ENCODE data around the gene ZNF730. TPM values are rescaled to one million over a fixed set of nuclear protein-coding genes. Genes with fewer than 3 reads are reported as not detected.

The ZNF730 gene
- total RNA-seq, 3 donors from 2014 or later = 0.32 to 3.6 (median 3.5) TPM

- Histone ChIP-seq H3K27ac (no peak overlapping the region), H3K4me1 (no peaks in the 10 kb centered on the region), H3K4me3 (no peak overlapping the region), H3K36me3 (no peaks in the 10 kb centered on the region), H3K27me3 (no peaks in the 10 kb centered on the region), H3K9me3 (peaks cover 18 to 28% of the 10 kb centered on the region in 2 donors)
- intact Hi-C loops (cut with DNase I; ENCODE audit: low total_unique reads) = no loop called here
- no peak for DNase-seq (ENCODE audit: low spot score in 2 of 2)
- TF ChIP-seq, protein P1, sequence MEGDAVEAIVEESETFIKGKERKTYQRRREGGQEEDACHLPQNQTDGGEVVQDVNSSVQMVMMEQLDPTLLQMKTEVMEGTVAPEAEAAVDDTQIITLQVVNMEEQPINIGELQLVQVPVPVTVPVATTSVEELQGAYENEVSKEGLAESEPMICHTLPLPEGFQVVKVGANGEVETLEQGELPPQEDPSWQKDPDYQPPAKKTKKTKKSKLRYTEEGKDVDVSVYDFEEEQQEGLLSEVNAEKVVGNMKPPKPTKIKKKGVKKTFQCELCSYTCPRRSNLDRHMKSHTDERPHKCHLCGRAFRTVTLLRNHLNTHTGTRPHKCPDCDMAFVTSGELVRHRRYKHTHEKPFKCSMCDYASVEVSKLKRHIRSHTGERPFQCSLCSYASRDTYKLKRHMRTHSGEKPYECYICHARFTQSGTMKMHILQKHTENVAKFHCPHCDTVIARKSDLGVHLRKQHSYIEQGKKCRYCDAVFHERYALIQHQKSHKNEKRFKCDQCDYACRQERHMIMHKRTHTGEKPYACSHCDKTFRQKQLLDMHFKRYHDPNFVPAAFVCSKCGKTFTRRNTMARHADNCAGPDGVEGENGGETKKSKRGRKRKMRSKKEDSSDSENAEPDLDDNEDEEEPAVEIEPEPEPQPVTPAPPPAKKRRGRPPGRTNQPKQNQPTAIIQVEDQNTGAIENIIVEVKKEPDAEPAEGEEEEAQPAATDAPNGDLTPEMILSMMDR (IDR thresholded peaks at IDR 0.05) = no peak
- TF ChIP-seq POLR2AphosphoS5 (IDR thresholded peaks at IDR 0.05) = no peak
- TF ChIP-seq POLR2A (IDR thresholded peaks at IDR 0.05) = no peak
Observed at GRCh38 chr19:23093832-23094231, 23.0 kb upstream of the ZNF730 start.

DNA sequence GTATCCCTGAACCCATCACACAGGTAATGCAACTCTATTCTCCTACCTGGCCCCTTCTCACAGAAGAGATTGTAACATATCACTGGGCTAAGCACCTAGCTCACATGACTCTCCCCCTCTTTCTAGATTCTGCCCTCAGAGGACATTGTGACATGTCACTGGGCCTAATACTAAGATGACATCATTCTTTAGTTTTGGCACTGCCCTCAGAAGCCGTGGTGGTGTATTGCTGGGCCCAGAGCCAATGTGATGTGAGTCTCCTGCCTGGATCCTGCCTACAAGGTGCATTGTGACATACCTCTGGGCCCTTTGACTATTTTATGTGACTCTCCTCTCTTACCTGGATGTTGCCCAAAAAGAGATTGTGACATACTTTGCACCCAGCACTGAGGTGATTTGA lies 21.4 kb upstream of the ZNF730 start:
- peaks cover 18 to 23% of the 10 kb centered on the region in 2 donors for H3K9me3 ChIP-seq
- no peaks in the 10 kb centered on the region for H3K27me3 ChIP-seq
- DNase-seq (ENCODE audit: low spot score in 2 of 2) = no peak
- TF ChIP-seq, protein P1 (IDR thresholded peaks at IDR 0.05) = no peak
- TF ChIP-seq POLR2A (IDR thresholded peaks at IDR 0.05) (no peak), POLR2AphosphoS5 (IDR thresholded peaks at IDR 0.05) (no peak)
- no peaks in the 10 kb centered on the region for H3K4me1 ChIP-seq
- no peak overlapping the region for H3K4me3 ChIP-seq
- H3K27ac ChIP-seq = no peak overlapping the region
- intact Hi-C loops (cut with DNase I; ENCODE audit: low total_unique reads) = no loop called here
- H3K36me3 ChIP-seq = no peaks in the 10 kb centered on the region

DNA sequence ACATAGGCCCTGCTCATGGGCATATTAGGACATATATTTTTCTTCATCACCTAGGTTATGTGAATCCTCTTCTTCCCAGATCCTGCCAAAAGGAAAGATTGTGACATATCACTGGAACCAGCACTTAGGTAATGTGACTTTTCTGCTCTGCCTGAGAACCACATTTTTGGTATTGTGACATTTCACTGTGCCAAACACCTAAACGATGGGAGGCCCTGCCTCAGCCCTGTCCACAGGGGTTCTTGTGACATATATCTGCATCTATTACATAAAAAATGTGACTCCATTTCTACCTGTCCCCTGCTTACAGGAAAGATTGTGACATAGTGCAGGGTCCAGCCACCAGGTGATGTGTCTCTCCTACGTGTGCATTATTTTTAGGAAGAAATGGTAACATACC lies 18.5 kb upstream of the ZNF730 start:
- Histone ChIP-seq H3K9me3 (peaks cover 0 to 5% of the 10 kb centered on the region in 2 donors), H3K4me1 (no peaks in the 10 kb centered on the region), H3K36me3 (no peaks in the 10 kb centered on the region), H3K27ac (no peak overlapping the region), H3K4me3 (no peak overlapping the region), H3K27me3 (no peaks in the 10 kb centered on the region)
- DNase-seq (ENCODE audit: low spot score in 2 of 2) = no peak
- no peak for TF ChIP-seq POLR2A (IDR thresholded peaks at IDR 0.05)
- TF ChIP-seq, protein P1 (IDR thresholded peaks at IDR 0.05) = no peak
- no peak for TF ChIP-seq POLR2AphosphoS5 (IDR thresholded peaks at IDR 0.05)
- intact Hi-C loops (cut with DNase I; ENCODE audit: low total_unique reads) = no loop called here

DNA sequence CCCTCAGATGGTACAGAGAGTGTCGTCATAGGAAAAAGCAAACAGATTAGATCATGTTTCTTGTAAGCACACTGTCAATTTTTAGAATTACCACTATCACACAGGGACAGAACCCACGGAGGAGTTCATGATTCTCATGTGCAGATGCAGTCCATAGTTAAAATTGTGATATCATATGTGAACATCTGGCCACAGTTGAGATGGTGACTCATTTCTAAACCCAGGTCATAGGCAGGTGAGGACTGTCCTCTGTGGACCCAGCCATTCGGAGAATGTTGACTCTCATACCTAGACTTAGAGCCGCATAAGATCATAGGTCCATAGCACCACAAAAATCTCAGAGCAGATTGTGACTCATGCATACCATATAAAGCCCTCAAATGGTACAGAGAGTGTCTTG lies 17.8 kb upstream of the ZNF730 start:
- DNase-seq (ENCODE audit: low spot score in 2 of 2) = no peak
- Histone ChIP-seq H3K27ac (no peak overlapping the region), H3K4me3 (no peak overlapping the region), H3K4me1 (no peaks in the 10 kb centered on the region), H3K9me3 (no peaks in the 10 kb centered on the region), H3K27me3 (no peaks in the 10 kb centered on the region), H3K36me3 (no peaks in the 10 kb centered on the region)
- intact Hi-C loops (cut with DNase I; ENCODE audit: low total_unique reads) = no loop called here
- no peak for TF ChIP-seq POLR2A (IDR thresholded peaks at IDR 0.05)
- TF ChIP-seq, protein P1 (IDR thresholded peaks at IDR 0.05) = no peak

- H3K4me3 ChIP-seq = no peak overlapping the region
- DNase-seq (ENCODE audit: low spot score in 2 of 2) = no peak
- TF ChIP-seq POLR2A (IDR thresholded peaks at IDR 0.05) (no peak), POLR2AphosphoS5 (IDR thresholded peaks at IDR 0.05) (no peak)
- TF ChIP-seq, protein P1 (IDR thresholded peaks at IDR 0.05) = no peak
- no peaks in the 10 kb centered on the region for H3K27me3 ChIP-seq
- no peaks in the 10 kb centered on the region for H3K36me3 ChIP-seq
- H3K27ac ChIP-seq = no peak overlapping the region
- intact Hi-C loops (cut with DNase I; ENCODE audit: low total_unique reads) = no loop called here
- H3K4me1 ChIP-seq = no peaks in the 10 kb centered on the region
- no peaks in the 10 kb centered on the region for H3K9me3 ChIP-seq
Observed at GRCh38 chr19:23099966-23100365, 16.9 kb upstream of the ZNF730 start.
